HepG2 (cell line): ENCODE results near the gene CTNNA2. TPM values are rescaled to one million over a fixed set of nuclear protein-coding genes. Genes with fewer than 3 reads are reported as not detected.

Experiments used
- ATAC-seq: fragments of 200-7000 bp; cut with Tn5 transposase; 3 replicates; pipeline ENCODE4 v1.9.1; 2020; ENCODE audit warnings: mild to moderate bottlenecking, moderate library complexity
- BruUV-seq: library from RNA; stranded (reverse); fragments of 400-500 nt; replicated peaks from 2 replicates; lab custom pipeline; 2021; lab: Mats Ljungman, UMichigan
- CTCF ChIA-PET: fragments of 300-600 bp; formaldehyde crosslinking; extraction: SDS; loops from one replicate; lab custom pipeline; 2021; ENCODE audit warnings: low total read pairs, inconsistent platforms, low intra/inter-chr PET ratio; lab: Yijun Ruan, JAX
- POLR2A ChIA-PET: fragments of 350-600 bp; sonication (Branson Sonifier 250); formaldehyde crosslinking; loops from one replicate; lab custom pipeline; 2020; ENCODE audit warnings: antibody characterized with exemption, inconsistent platforms; lab: Yijun Ruan, JAX
- DNase-seq: peaks from one replicate; pipeline ENCODE4 v3.0.0-alpha.2; 2015; ENCODE audit warnings: low spot score
- FAIRE-seq: peaks from 3 replicates; lab custom pipeline; 2011; peaks lifted over from hg19 to GRCh38; lab: Jason Lieb, UNC
- H2AFZ ChIP-seq: one replicate; pipeline ENCODE4 v1.6.1; 2011; ENCODE audit warnings: low read length, inconsistent platforms
- H3K27ac ChIP-seq: fragments of 300-600 bp; 3 replicates; pipeline ENCODE4 v1.8.0; 2011; ENCODE audit warnings: mixed run types, mild to moderate bottlenecking, mixed read lengths, low read length, inconsistent platforms; ENCODE audit not compliant: insufficient read depth; ENCODE audit errors: extremely low read length
- H3K27me3 ChIP-seq, 2 experiments: fragments of 200-600 bp in 1 of 2; 2 replicates in 1 of 2; 3 replicates in 1 of 2; pipeline versions ENCODE4 v1.6.0 to v1.8.0; 2011; ENCODE audit warnings: low read length in 2 of 2, mild to moderate bottlenecking in 2 of 2, moderate library complexity in 2 of 2, inconsistent platforms in 1 of 2; ENCODE audit not compliant: insufficient read depth in 2 of 2, control insufficient read depth in 1 of 2
- H3K36me3 ChIP-seq, 2 experiments: fragments of 200-600 bp in 1 of 2; replicated peaks in 1 of 2; 2 replicates in 1 of 2; 3 replicates in 1 of 2; pipeline versions ENCODE4 v1.5.1 to v1.8.0; 2011; ENCODE audit warnings: low read length in 2 of 2, inconsistent platforms in 1 of 2; ENCODE audit not compliant: insufficient read depth in 2 of 2, control insufficient read depth in 1 of 2
- H3K4me1 ChIP-seq: 2 replicates; pipeline ENCODE4 v1.5.1; 2012; ENCODE audit warnings: low read length, inconsistent platforms; ENCODE audit not compliant: insufficient read depth
- H3K4me2 ChIP-seq: 2 replicates; pipeline ENCODE4 v1.6.0; 2011; ENCODE audit warnings: low read depth, low read length, inconsistent platforms
- H3K4me3 ChIP-seq, 3 experiments: fragments of 200-600 bp in 1 of 3; sonication (generic), shearing (Covaris generic) in 1 of 3; replicated peaks in 1 of 3; 2 replicates each; pipeline ENCODE4 v1.5.1; 2011 to 2016; ENCODE audit warnings: low read length in 3 of 3, inconsistent platforms in 2 of 3, low read depth in 2 of 3, mild to moderate bottlenecking in 2 of 3, control low read depth in 1 of 3, mixed read lengths in 1 of 3; ENCODE audit not compliant: insufficient read depth in 1 of 3
- H3K79me2 ChIP-seq: one replicate; pipeline ENCODE4 v1.6.1; 2011; ENCODE audit warnings: low read length, inconsistent platforms; ENCODE audit not compliant: insufficient read depth
- H3K9ac ChIP-seq: 2 replicates; pipeline ENCODE4 v1.6.0; 2011; ENCODE audit warnings: mild to moderate bottlenecking, low read depth, low read length, inconsistent platforms; ENCODE audit not compliant: insufficient read depth
- H3K9me3 ChIP-seq: 2 replicates; pipeline ENCODE4 v1.5.1; 2012; ENCODE audit warnings: mild to moderate bottlenecking, low read length
- H4K20me1 ChIP-seq: 2 replicates; pipeline ENCODE4 v1.6.0; 2011; ENCODE audit warnings: inconsistent platforms, mild to moderate bottlenecking, low read length, moderate library complexity; ENCODE audit not compliant: insufficient read depth
- ATAD3A ChIP-seq: sonication (generic); formaldehyde crosslinking; IDR thresholded peaks from 2 replicates; pipeline ENCODE4 v1.4.0; 2020; ENCODE audit warnings: missing genetic modification reagents
- BRCA1 ChIP-seq: sonication (generic); formaldehyde crosslinking; IDR thresholded peaks from 2 replicates; pipeline ENCODE4 v1.4.0; 2020; ENCODE audit warnings: missing genetic modification reagents
- FOSL2 ChIP-seq: sonication (generic); formaldehyde crosslinking; IDR thresholded peaks from 2 replicates; pipeline ENCODE4 v1.4.0; 2020; ENCODE audit warnings: missing genetic modification reagents
- FOXP1 ChIP-seq, 2 experiments: fragments of 450-650 bp in 1 of 2; IDR thresholded peaks; 2 replicates each; pipeline ENCODE4 v1.6.1; 2017 to 2018; ENCODE audit warnings: antibody characterized with exemption in 1 of 2
- GABPA ChIP-seq, 2 experiments: IDR thresholded peaks; 2 replicates each; pipeline ENCODE4 v1.6.1; 2011 to 2016; ENCODE audit warnings: low read depth in 2 of 2, low read length in 1 of 2, missing biosample characterization in 1 of 2, missing genetic modification characterization in 1 of 2
- IKZF4 ChIP-seq: sonication (generic); formaldehyde crosslinking; IDR thresholded peaks from 2 replicates; pipeline ENCODE4 v1.5.1; 2020; ENCODE audit warnings: borderline replicate concordance, mild to moderate bottlenecking, low read depth, missing genetic modification reagents; ENCODE audit errors: not compliant biosample characterization
- MIER3 ChIP-seq: IDR thresholded peaks from 2 replicates; pipeline ENCODE4 v1.6.1; 2016; ENCODE audit warnings: missing compliant biosample characterization, borderline replicate concordance
- MXI1 ChIP-seq: IDR thresholded peaks from 3 replicates; pipeline ENCODE4 v1.6.1; 2012; ENCODE audit warnings: low read depth, low read length, inconsistent platforms, borderline replicate concordance
- RFX3 ChIP-seq: IDR thresholded peaks from 2 replicates; pipeline ENCODE4 v1.6.1; 2016; ENCODE audit warnings: missing biosample characterization, missing genetic modification reagents
- RXRA ChIP-seq: sonication (generic); formaldehyde crosslinking; IDR thresholded peaks from 2 replicates; pipeline ENCODE4 v1.5.1; 2020; ENCODE audit warnings: missing genetic modification reagents
- SMYD3 ChIP-seq: sonication (generic); formaldehyde crosslinking; IDR thresholded peaks from 2 replicates; pipeline ENCODE4 v1.8.1; 2023; ENCODE audit warnings: mild to moderate bottlenecking, missing genetic modification reagents
- SRSF9 ChIP-seq: fragments of 200-400 bp; formaldehyde crosslinking; IDR thresholded peaks from 2 replicates; pipeline ENCODE4 v1.6.1; 2018; ENCODE audit warnings: borderline replicate concordance, mild to moderate bottlenecking, low read depth, low read length; ENCODE audit not compliant: insufficient read depth, poor library complexity, severe bottlenecking
- TAF15 ChIP-seq: fragments of 200-400 bp; formaldehyde crosslinking; IDR thresholded peaks from one replicate; pipeline ENCODE4 v1.6.1; 2018; ENCODE audit warnings: mild to moderate bottlenecking, low read depth, low read length; ENCODE audit not compliant: poor library complexity, severe bottlenecking
- TCF12 ChIP-seq, 2 experiments: fragments of 450-650 bp in 1 of 2; sonication (generic) in 1 of 2; formaldehyde crosslinking in 1 of 2; IDR thresholded peaks; 2 replicates each; pipeline versions ENCODE4 v1.6.1 to v1.8.0; 2017 to 2022; ENCODE audit warnings: antibody characterized with exemption in 1 of 2, mild to moderate bottlenecking in 1 of 2, missing genetic modification reagents in 1 of 2, moderate library complexity in 1 of 2
- ZNF263 ChIP-seq: sonication (generic); formaldehyde crosslinking; IDR thresholded peaks from 2 replicates; pipeline ENCODE4 v1.4.0; 2020; ENCODE audit warnings: missing genetic modification reagents
- ZNF629 ChIP-seq: sonication (generic); formaldehyde crosslinking; conservative IDR thresholded peaks from 2 replicates; pipeline ENCODE4 v1.5.0; 2020; ENCODE audit warnings: missing genetic modification reagents
- ZNF839 ChIP-seq: sonication (generic); formaldehyde crosslinking; IDR thresholded peaks from 2 replicates; pipeline ENCODE4 v1.4.0; 2020; ENCODE audit warnings: missing genetic modification reagents, mild to moderate bottlenecking, borderline replicate concordance
- WGBS: methylation state at CpG from one replicate; pipeline ENCODE4 v1.1.6; 2017; ENCODE audit warnings: low lambda C conversion rate; 5-methylcytosine and 5-hydroxymethylcytosine counted together
- in situ Hi-C: cut with HindIII; loops from 2 replicates; pipeline ENCODE4 v1.10.0; 2017; ENCODE audit warnings: low pct_unique_long_range_greater_than_20kb; ENCODE audit not compliant: extremely low pct_ligation_motif_present
- intact Hi-C: fragments of 100-400 bp; cut with micrococcal nuclease; formaldehyde crosslinking; loops from one replicate; pipeline ENCODE4 v1.10.0; 2022; ENCODE audit not compliant: unreplicated experiment
- polyA plus RNA-seq, 8 experiments: library from polyadenylated mRNA; depleted of rRNA in 3 of 8; stranded (reverse) in 7 of 8; unstranded in 1 of 8; fragments of >200 nt; fragmentation: Illumina TruSeq in 4 of 8; extraction: Trizol in 4 of 8; gene quantifications; 2 replicates each; pipeline versions ENCODE4 v1.2.1 to v1.2.3, GENCODE V29; 2011 to 2016; ENCODE audit warnings: low read depth in 4 of 8, missing spikeins in 1 of 8, mixed read lengths in 1 of 8; ENCODE audit not compliant: insufficient read depth in 1 of 8
- total RNA-seq, 5 experiments: library from RNA; depleted of rRNA; stranded (reverse); fragments of >200 nt; fragmentation: Illumina TruSeq; extraction: Trizol; gene quantifications; 2 replicates each; pipeline ENCODE4 v1.2.3, GENCODE V29; 2016; ENCODE audit warnings: low read depth in 1 of 5
- TF ChIP-seq, protein P1 (sequence below): sonication (generic); formaldehyde crosslinking; conservative IDR thresholded peaks from 2 replicates; pipeline ENCODE4 v1.8.1; 2023; ENCODE audit warnings: missing genetic modification reagents
- TF ChIP-seq, protein P2 (sequence below): sonication (generic); formaldehyde crosslinking; conservative IDR thresholded peaks from 2 replicates; pipeline ENCODE4 v1.4.0; 2020; ENCODE audit warnings: missing genetic modification reagents

Gene CTNNA2
- total and polyA plus RNA-seq, 2 of the 13 experiments (the other 11 are each of a cell fraction or from before 2014, with no cell fraction given), result not detected

DNA sequence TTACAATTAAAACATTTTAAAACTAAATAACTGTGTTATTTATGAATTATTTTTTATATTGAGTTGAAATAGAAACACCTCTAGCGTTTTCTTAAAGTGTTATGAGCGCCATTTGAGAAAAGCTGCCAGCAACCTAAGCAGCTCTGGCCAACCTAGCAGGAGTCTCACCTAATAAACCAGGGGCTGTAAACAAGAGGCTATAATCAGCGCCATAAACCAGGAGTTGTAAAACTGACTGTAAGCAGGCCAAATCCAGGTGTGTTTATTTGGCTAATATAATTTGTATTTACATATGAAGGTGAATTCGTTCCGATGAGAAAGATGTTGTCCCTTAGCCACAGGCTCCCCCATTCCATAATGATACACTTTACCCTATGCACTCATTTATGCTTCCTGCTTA, 757.0 kb downstream of the CTNNA2 start:
- Histone ChIP-seq H3K4me1 (no peaks in the 10 kb centered on the region), H4K20me1 (no peaks in the 10 kb centered on the region), H3K79me2 (no peaks in the 10 kb centered on the region)
- BruUV-seq, result no TSS peak
- CTCF ChIA-PET, result no interaction called here
- no peak for DNase-seq
- in situ Hi-C loops, result no loop called here
- TF ChIP-seq MIER3 (CRISPR knock-in tag), result no peak
- TF ChIP-seq SMYD3 (CRISPR knock-in tag), result no peak
- TF ChIP-seq TAF15, result no peak
- TF ChIP-seq SRSF9, result no peak
- no peak for TF ChIP-seq IKZF4 (CRISPR knock-in tag)
- TF ChIP-seq ZNF629 (CRISPR knock-in tag), result no peak
- TF ChIP-seq, protein P1, sequence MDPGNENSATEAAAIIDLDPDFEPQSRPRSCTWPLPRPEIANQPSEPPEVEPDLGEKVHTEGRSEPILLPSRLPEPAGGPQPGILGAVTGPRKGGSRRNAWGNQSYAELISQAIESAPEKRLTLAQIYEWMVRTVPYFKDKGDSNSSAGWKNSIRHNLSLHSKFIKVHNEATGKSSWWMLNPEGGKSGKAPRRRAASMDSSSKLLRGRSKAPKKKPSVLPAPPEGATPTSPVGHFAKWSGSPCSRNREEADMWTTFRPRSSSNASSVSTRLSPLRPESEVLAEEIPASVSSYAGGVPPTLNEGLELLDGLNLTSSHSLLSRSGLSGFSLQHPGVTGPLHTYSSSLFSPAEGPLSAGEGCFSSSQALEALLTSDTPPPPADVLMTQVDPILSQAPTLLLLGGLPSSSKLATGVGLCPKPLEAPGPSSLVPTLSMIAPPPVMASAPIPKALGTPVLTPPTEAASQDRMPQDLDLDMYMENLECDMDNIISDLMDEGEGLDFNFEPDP (CRISPR knock-in tag), result no peak
- no peak for TF ChIP-seq RXRA
- TF ChIP-seq, protein P2, sequence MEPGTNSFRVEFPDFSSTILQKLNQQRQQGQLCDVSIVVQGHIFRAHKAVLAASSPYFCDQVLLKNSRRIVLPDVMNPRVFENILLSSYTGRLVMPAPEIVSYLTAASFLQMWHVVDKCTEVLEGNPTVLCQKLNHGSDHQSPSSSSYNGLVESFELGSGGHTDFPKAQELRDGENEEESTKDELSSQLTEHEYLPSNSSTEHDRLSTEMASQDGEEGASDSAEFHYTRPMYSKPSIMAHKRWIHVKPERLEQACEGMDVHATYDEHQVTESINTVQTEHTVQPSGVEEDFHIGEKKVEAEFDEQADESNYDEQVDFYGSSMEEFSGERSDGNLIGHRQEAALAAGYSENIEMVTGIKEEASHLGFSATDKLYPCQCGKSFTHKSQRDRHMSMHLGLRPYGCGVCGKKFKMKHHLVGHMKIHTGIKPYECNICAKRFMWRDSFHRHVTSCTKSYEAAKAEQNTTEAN (CRISPR knock-in tag), result no peak
- TF ChIP-seq ZNF263 (CRISPR knock-in tag), result no peak
- no peak for TF ChIP-seq FOXP1 (IDR thresholded peaks at IDR 0.05)
- TF ChIP-seq FOXP1 (CRISPR knock-in tag; IDR thresholded peaks at IDR 0.05), result no peak
- TF ChIP-seq GABPA (IDR thresholded peaks at IDR 0.05; ENCODE audit: low read depth, low read length), result no peak
- TF ChIP-seq GABPA (CRISPR knock-in tag; IDR thresholded peaks at IDR 0.05; ENCODE audit: low read depth), result no peak
- TF ChIP-seq BRCA1, result no peak
- no peak for TF ChIP-seq ATAD3A (CRISPR knock-in tag)
- TF ChIP-seq MXI1, result no peak
- TF ChIP-seq ZNF839 (CRISPR knock-in tag), result no peak
- no peak for TF ChIP-seq RFX3 (CRISPR knock-in tag)
- TF ChIP-seq FOSL2 (CRISPR knock-in tag), result no peak
- TF ChIP-seq TCF12 (IDR thresholded peaks at IDR 0.05), result no peak
- TF ChIP-seq TCF12 (CRISPR knock-in tag; IDR thresholded peaks at IDR 0.05), result no peak
- TF ChIP-seq, all 625 proteins: peak for 0
- Histone ChIP-seq H3K4me3 (no peak overlapping the region), H3K4me2 (no peak overlapping the region), H3K27ac (no peak overlapping the region), H3K27me3 (no peaks in the 10 kb centered on the region), H3K9me3 (peaks cover 5% of the 10 kb centered on the region), H3K36me3 (no peaks in the 10 kb centered on the region), H3K9ac (no peak overlapping the region), H2AFZ (no peak overlapping the region)
- intact Hi-C loops, result no loop called here
- ATAC-seq (no peak), FAIRE-seq (no peak)
- 8% methylated on average over 5 of the region's 5 CpGs for WGBS
- POLR2A ChIA-PET, result no interaction called here
